B cell (primary cell): ENCODE data around the gene GPR162. TPM values are rescaled to one million over a fixed set of nuclear protein-coding genes. Genes with fewer than 3 reads are reported as not detected.

ENCODE experiments used
- ATAC-seq: fragments of 200-7000 bp; cut with Tn5 transposase; one replicate; pipeline ENCODE4 v1.10.0; 2021; ENCODE audit warnings: low read depth, mild to moderate bottlenecking, moderate number of reproducible peaks, moderate library complexity
- CTCF ChIA-PET: fragments of 350-600 bp; sonication (Branson Sonifier 250); formaldehyde crosslinking; loops from one replicate; lab custom pipeline; 2021; ENCODE audit warnings: antibody characterized with exemption, inconsistent platforms; lab: Charles Lee
- POLR2A ChIA-PET: fragments of 350-600 bp; sonication (Branson Sonifier 250); formaldehyde crosslinking; loops from one replicate; lab custom pipeline; 2021; ENCODE audit warnings: antibody characterized with exemption; lab: Charles Lee
- DNase-seq: peaks from one replicate; pipeline ENCODE4 v3.0.0; 2013
- H2AFZ ChIP-seq: 2 replicates; pipeline ENCODE4 v1.6.1; 2012; ENCODE audit warnings: mild to moderate bottlenecking, low read depth, low read length; ENCODE audit not compliant: insufficient read depth, poor library complexity, severe bottlenecking
- H3K27ac ChIP-seq, 2 donors: 1 replicate in 1 of 2; 2 replicates in 1 of 2; pipeline ENCODE4 v1.5.1; 2012 to 2013; ENCODE audit warnings: low read length in 2 of 2, mild to moderate bottlenecking in 2 of 2, moderate library complexity in 1 of 2
- H3K27me3 ChIP-seq, 4 experiments: fragments of 200-600 bp in 1 of 4; sonication (generic) in 1 of 4; replicated peaks in 1 of 4; 1 replicate in 2 of 4; 2 replicates in 2 of 4; pipeline versions ENCODE4 v1.6.1 to v1.7.0; 2013 to 2016; ENCODE audit warnings: low read length in 3 of 4, mild to moderate bottlenecking in 2 of 4, mixed read lengths in 1 of 4, moderate library complexity in 1 of 4; ENCODE audit not compliant: insufficient read depth in 4 of 4, control insufficient read depth in 3 of 4; ENCODE audit errors: control extremely low read depth in 1 of 4
- H3K36me3 ChIP-seq, 2 experiments: replicated peaks in 1 of 2; 1 replicate in 1 of 2; 2 replicates in 1 of 2; pipeline versions ENCODE4 v1.6.1 to v1.7.1; 2013; ENCODE audit warnings: low read length in 1 of 2; ENCODE audit not compliant: insufficient read depth in 2 of 2, control insufficient read depth in 1 of 2; ENCODE audit errors: control extremely low read depth in 1 of 2, extremely low read depth in 1 of 2
- H3K4me1 ChIP-seq, 2 donors: fragments of 200-600 bp in 1 of 2; sonication (generic) in 1 of 2; 1 replicate in 1 of 2; 2 replicates in 1 of 2; pipeline versions ENCODE4 v1.5.1 to v1.6.1; 2013 to 2017; ENCODE audit warnings: low read length in 2 of 2; ENCODE audit not compliant: control insufficient read depth in 2 of 2, insufficient read depth in 2 of 2
- H3K4me2 ChIP-seq: replicated peaks from 2 replicates; pipeline ENCODE3; 2012; ENCODE audit warnings: mild to moderate bottlenecking, low read depth, low read length; ENCODE audit not compliant: poor library complexity, severe bottlenecking
- H3K4me3 ChIP-seq, 5 experiments: fragments of 200-600 bp in 1 of 5; sonication (generic) in 1 of 5; 1 replicate in 3 of 5; 2 replicates in 2 of 5; pipeline versions ENCODE4 v1.5.1 to v1.7.0; 2011 to 2016; ENCODE audit warnings: low read length in 4 of 5, mild to moderate bottlenecking in 4 of 5, low read depth in 2 of 5, control low read depth in 1 of 5, moderate library complexity in 1 of 5; ENCODE audit not compliant: insufficient read depth in 1 of 5; ENCODE audit errors: control extremely low read depth in 1 of 5, extremely low read depth in 1 of 5
- H3K79me2 ChIP-seq: fragments of 200-600 bp; sonication (generic); one replicate; pipeline ENCODE4 v1.6.0; 2016; ENCODE audit warnings: low read length; ENCODE audit not compliant: control insufficient read depth, insufficient read depth
- H3K9ac ChIP-seq: fragments of 200-600 bp; sonication (generic); 2 replicates; pipeline ENCODE4 v1.6.1; 2017; ENCODE audit warnings: mild to moderate bottlenecking, low read length, moderate library complexity
- H3K9me3 ChIP-seq, 3 donors: one replicate each; pipeline versions ENCODE4 v1.6.1 to v1.7.1; 2013; ENCODE audit warnings: low read length in 2 of 3; ENCODE audit not compliant: control insufficient read depth in 2 of 3, insufficient read depth in 1 of 3; ENCODE audit errors: control extremely low read depth in 1 of 3
- H4K20me1 ChIP-seq: 2 replicates; pipeline ENCODE4 v1.6.0; 2012; ENCODE audit warnings: mild to moderate bottlenecking, low read length; ENCODE audit not compliant: insufficient read depth, control insufficient read depth, poor library complexity, severe bottlenecking
- H3K27ac Mint-ChIP-seq: one replicate; pipeline ENCODE4 v1.8.0; 2021; ENCODE audit warnings: mixed read lengths
- H3K27me3 Mint-ChIP-seq: one replicate; pipeline ENCODE4 v1.8.0; 2021; ENCODE audit warnings: mixed read lengths
- H3K4me1 Mint-ChIP-seq: one replicate; pipeline ENCODE4 v1.8.0; 2021; ENCODE audit warnings: mixed read lengths
- H3K4me3 Mint-ChIP-seq: one replicate; pipeline ENCODE4 v1.8.0; 2021; ENCODE audit warnings: mixed read lengths
- H3K9me3 Mint-ChIP-seq: one replicate; pipeline ENCODE4 v1.8.0; 2022; ENCODE audit warnings: mixed read lengths; ENCODE audit not compliant: insufficient read depth
- CTCF ChIP-seq: fragments of 200-600 bp; IDR thresholded peaks from one replicate; pipeline ENCODE4 v1.8.0; 2022; ENCODE audit warnings: antibody characterized with exemption, mild to moderate bottlenecking
- EZH2 ChIP-seq: IDR thresholded peaks from 2 replicates; pipeline ENCODE4 v1.6.1; 2012; ENCODE audit warnings: borderline replicate concordance, low read depth, mild to moderate bottlenecking, moderate library complexity, low read length; ENCODE audit not compliant: insufficient read depth, poor library complexity, severe bottlenecking
- WGBS: methylation state at CpG from one replicate; pipeline ENCODE4 v1.1.5; 2013; ENCODE audit warnings: missing lambda C conversion rate; ENCODE audit not compliant: insufficient coverage; 5-methylcytosine and 5-hydroxymethylcytosine counted together
- intact Hi-C: fragments of 100-400 bp; cut with micrococcal nuclease; formaldehyde crosslinking; loops from one replicate; pipeline ENCODE4 v1.10.0; 2022
- polyA plus RNA-seq: library from polyadenylated mRNA; depleted of rRNA; stranded (reverse); fragments of >200 nt; gene quantifications from 2 replicates; pipeline ENCODE4 v1.2.3, GENCODE V29; 2012
- total RNA-seq, 2 donors: library from RNA; stranded (reverse); fragments of 120-200 nt in 1 of 2; gene quantifications; 1 replicate in 1 of 2; 2 replicates in 1 of 2; pipeline versions ENCODE4 v1.2.3 to v1.2.4, GENCODE V29; 2013 to 2022

The GPR162 gene
- total and polyA plus RNA-seq, 2 donors (not counting 1 experiment from before 2014, with no cell fraction given) = 0.54 TPM; not detected in 1

GRCh38 chr12:6824085-6824775, 2.6 kb downstream of the GPR162 start:
- DNase-seq (no peak), ATAC-seq (no peak)
- H3K27ac Mint-ChIP-seq = no peak overlapping the region
- Histone ChIP-seq H2AFZ (no peak overlapping the region), H3K9me3 (peaks cover 0 to 13% (median 0%) of the 10 kb centered on the region in 3 donors), H3K36me3 (no peaks in the 10 kb centered on the region), H3K27me3 (peaks cover 0 to 78% (median 33%) of the 10 kb centered on the region in 4 experiments), H3K9ac (no peak overlapping the region), H3K4me1 (peaks cover 32 to 34% of the 10 kb centered on the region in 2 donors), H3K79me2 (no peaks in the 10 kb centered on the region), H4K20me1 (peaks cover 6% of the 10 kb centered on the region), H3K4me3 (no peak overlapping the region), H3K4me2 (no peak overlapping the region), H3K27ac (no peak overlapping the region)
- intact Hi-C loops = loop anchor here (2.0 kb wide), 1 partner anchor 261 kb away; no protein-coding TSS in a partner anchor
- no peaks in the 10 kb centered on the region for H3K9me3 Mint-ChIP-seq
- 95% methylated on average over 31 of the region's 37 CpGs for WGBS
- peaks cover 27% of the 10 kb centered on the region for H3K4me1 Mint-ChIP-seq
- ChIA-PET POLR2A (no interaction called here), CTCF (interaction anchor here (1.1 to 6.2 kb wide), 5 partner anchors 9 to 71 kb away, joined by 3 to 33 read pairs (median 7); partner anchors contain the start of gene MLF2)
- peaks cover 72% of the 10 kb centered on the region for H3K27me3 Mint-ChIP-seq
- H3K4me3 Mint-ChIP-seq = no peak overlapping the region
- TF ChIP-seq CTCF = no peak
- TF ChIP-seq EZH2 = no peak

- TF ChIP-seq CTCF = no peak
- no peak for TF ChIP-seq EZH2
- Histone ChIP-seq H3K9ac (no peak overlapping the region), H3K9me3 (peaks cover 0 to 13% (median 0%) of the 10 kb centered on the region in 3 donors), H3K4me1 (peaks cover 37 to 40% of the 10 kb centered on the region in 2 donors), H2AFZ (no peak overlapping the region), H3K79me2 (no peaks in the 10 kb centered on the region), H3K27ac (no peak overlapping the region), H4K20me1 (peaks cover 11% of the 10 kb centered on the region), H3K4me3 (no peak overlapping the region), H3K36me3 (no peaks in the 10 kb centered on the region), H3K4me2 (no peak overlapping the region), H3K27me3 (peaks cover 0 to 84% (median 38%) of the 10 kb centered on the region in 4 experiments)
- 85% methylated on average over 11 of the region's 12 CpGs for WGBS
- intact Hi-C loops = loop anchor here (1.0 to 2.0 kb wide), 3 partner anchors 72 to 262 kb away; partner anchors contain the start of gene MLF2
- H3K27ac Mint-ChIP-seq = no peak overlapping the region
- CTCF ChIA-PET = interaction anchor here (1.1 to 6.2 kb wide), 10 partner anchors 8 to 274 kb away, joined by 3 to 33 read pairs (median 6); partner anchors contain the start of genes CDCA3, MLF2 and USP5
- H3K4me3 Mint-ChIP-seq = no peak overlapping the region
- DNase-seq (no peak), ATAC-seq (no peak)
- POLR2A ChIA-PET = no interaction called here
- H3K27me3 Mint-ChIP-seq = peaks cover 75% of the 10 kb centered on the region
- no peaks in the 10 kb centered on the region for H3K9me3 Mint-ChIP-seq
- H3K4me1 Mint-ChIP-seq = peaks cover 31% of the 10 kb centered on the region
These were observed 3.3 kb downstream of the GPR162 start for GRCh38 chr12:6824901-6825381.
